GM18870 (cell line): Measurements from ENCODE around the gene SGCA.

Experiments
- ATAC-seq: cut with Tn5 transposase; IDR thresholded peaks from one replicate; pipeline ENCODE4 v1.9.1; 2021; ENCODE audit warnings: moderate library complexity; ENCODE audit not compliant: unreplicated experiment

SGCA gene

GRCh38 chr17:50181591-50182560, 16.1 kb downstream of the SGCA start:
- ATAC-seq, result no peak

GRCh38 chr17:50182783-50183420, 17.1 kb downstream of the SGCA start:
- no peak for ATAC-seq

DNA sequence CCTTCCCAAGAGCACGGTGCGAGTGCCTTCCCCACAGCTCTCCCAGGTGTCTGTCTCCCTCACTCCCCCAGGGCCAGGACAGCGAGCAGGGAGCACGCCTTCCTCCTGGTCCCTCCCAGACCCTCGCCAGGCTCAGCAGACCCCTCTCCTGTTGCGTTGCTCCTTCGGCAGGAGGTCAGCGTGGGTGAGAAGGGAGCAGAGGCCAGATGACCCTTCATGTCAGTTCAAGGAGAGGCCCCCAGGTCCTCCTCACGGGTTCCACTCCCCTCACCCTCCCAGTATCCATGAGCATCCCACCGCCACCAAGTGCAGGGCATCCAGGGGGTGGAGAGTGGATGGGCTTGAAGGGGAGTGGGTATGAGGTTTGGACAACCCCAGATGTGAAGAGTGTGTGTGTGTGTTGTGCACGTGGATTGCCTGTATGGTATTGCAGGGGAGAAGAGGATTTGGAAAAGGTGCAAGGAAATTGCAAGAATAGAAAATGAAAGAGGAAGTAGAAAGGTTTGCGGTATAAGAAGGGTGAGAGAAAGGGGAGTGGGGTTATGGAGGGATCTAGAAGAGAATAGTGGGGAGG, 17.7 kb downstream of the SGCA start:
- ATAC-seq, result no peak

GRCh38 chr17:50184064-50184463, 18.3 kb downstream of the SGCA start:
- no peak for ATAC-seq

- ATAC-seq, result no peak
Measured at GRCh38 chr17:50184611-50185398, 19.0 kb downstream of the SGCA start.

- no peak for ATAC-seq
Measured at GRCh38 chr17:50185631-50186471, 20.0 kb downstream of the SGCA start.

- no peak for ATAC-seq
Measured at GRCh38 chr17:50186661-50187393, 21.0 kb downstream of the SGCA start.

DNA sequence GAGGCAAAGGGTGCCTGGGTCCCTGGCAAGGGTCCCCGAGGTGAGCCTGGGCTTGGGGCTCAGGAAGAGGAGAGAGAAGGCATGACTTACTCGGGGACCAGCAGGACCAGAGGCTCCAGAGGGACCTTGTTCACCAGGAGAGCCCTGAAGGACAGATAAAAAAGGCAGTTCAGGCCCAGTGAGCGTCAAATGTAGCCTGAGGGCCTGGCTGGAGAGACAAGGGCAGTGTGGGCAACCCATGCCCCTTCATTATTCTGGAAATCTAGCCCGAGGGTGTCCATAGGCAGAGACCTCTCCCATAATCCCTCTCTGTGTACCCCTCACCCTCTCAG, 21.6 kb downstream of the SGCA start:
- no peak for ATAC-seq

DNA sequence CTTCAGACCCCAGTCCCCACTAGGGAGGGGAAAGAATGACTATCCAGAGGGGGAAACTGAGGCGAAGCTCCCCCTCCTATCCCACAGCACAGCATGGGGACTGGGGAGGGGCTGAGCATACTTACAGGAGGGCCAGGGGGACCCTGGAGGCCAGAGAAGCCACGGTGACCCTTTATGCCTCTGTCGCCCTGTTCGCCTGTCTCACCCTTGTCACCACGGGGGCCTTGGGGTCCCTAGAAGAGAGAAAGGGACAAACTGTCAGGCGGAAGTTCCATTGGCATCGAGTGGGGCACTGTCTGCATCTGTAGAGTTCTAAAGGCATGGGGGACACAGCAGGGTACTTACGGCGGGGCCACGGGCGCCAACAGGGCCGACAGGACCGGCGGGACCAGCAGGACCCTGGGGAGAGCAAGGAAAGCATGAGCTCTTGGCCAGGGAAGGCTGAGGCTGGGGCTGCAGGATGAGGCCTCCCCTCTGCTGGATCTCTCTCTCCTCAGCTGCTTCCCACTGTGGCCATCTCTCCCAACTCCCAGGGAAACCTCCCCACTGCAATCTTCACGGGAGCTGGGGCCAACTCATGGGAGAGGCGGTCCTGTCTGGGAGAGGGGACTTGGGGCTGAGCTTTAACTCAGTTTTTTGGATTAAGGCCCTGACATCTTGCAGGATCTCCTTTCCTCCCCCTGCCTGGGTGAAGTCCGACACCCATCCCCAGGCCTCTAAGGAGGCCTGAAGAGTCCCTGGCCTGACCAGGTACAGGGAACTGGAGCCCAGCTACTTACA, 22.1 kb downstream of the SGCA start:
- ATAC-seq, result no peak

DNA sequence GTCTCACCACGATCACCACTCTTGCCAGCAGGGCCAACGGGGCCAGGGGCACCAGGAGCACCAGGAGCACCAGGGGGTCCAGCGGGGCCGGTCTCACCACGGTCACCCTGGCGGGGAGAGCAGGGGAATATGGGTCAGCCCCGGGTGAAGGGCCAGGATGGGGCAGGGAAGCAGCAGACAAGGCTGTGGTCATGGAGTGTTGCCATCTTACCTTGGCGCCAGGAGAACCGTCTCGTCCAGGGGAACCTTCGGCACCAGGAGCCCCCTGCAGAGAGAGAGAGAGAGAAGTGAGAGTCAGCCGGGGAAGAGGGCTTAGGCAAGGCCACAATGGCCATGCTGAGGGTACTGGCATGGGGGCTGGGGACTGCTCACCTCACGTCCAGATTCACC, 22.7 kb downstream of the SGCA start:
- no peak for ATAC-seq

- no peak for ATAC-seq
Measured at GRCh38 chr17:50188921-50189549, 23.2 kb downstream of the SGCA start.

GRCh38 chr17:50189550-50190292, 23.9 kb downstream of the SGCA start:
- no peak for ATAC-seq

GRCh38 chr17:50190293-50190602, 24.4 kb downstream of the SGCA start:
- ATAC-seq, result no peak

- no peak for ATAC-seq
Measured at GRCh38 chr17:50190603-50191358, 25.0 kb downstream of the SGCA start.

- ATAC-seq, result no peak
Measured at GRCh38 chr17:50191359-50192143, 25.7 kb downstream of the SGCA start.

DNA sequence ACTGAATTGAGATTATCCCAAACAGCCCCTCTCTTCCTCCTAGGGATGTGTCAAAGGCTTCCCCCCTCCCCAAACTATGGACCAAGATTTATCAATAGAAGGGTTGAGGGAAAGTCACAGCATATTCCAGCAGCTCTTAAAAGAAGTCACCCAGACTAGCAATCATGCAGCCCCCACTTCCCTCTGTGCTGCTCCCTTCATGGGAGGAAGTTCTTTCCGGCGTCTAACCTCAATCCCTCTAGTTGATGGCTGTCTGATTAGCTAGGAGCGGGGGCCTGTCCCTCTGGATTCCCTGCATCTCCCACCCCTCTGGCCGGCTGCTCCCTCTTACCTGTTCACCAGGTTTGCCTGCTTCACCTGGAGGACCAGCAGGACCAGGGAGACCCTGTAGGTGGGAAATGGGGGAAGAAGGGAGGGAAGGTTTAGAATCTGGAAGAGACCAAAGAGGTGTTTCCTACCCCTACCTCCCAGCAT, 26.4 kb downstream of the SGCA start:
- no peak for ATAC-seq
